CD4-positive, alpha-beta T cell treated with Interleukin-2 at 100 ng/mL for 4 hours (primary cell): ENCODE data around the gene NDFIP2.
"Not testable (repeated sequence)": the region's sequence is repeated elsewhere in the genome, so short reads cannot be mapped to it uniquely, and the experiment has no call there.

Experiments
- DNase-seq: peaks from one replicate; pipeline ENCODE4 v3.0.0-alpha.2; 2020; ENCODE audit warnings: low spot score

Gene NDFIP2

GRCh38 chr13:79600146-79600545 is 119.2 kb downstream of the NDFIP2 start:
- not testable (repeated sequence) for DNase-seq

GRCh38 chr13:79602936-79603335 is 122.0 kb downstream of the NDFIP2 start:
- no peak for DNase-seq

- no peak for DNase-seq
These were observed 123.8 kb downstream of the NDFIP2 start for GRCh38 chr13:79604752-79605151.
